ENCODE measurements around the gene ACOT7.
A peak's percentile ranks its signal among the peaks of the same experiment; 100 is the strongest.

DNA sequence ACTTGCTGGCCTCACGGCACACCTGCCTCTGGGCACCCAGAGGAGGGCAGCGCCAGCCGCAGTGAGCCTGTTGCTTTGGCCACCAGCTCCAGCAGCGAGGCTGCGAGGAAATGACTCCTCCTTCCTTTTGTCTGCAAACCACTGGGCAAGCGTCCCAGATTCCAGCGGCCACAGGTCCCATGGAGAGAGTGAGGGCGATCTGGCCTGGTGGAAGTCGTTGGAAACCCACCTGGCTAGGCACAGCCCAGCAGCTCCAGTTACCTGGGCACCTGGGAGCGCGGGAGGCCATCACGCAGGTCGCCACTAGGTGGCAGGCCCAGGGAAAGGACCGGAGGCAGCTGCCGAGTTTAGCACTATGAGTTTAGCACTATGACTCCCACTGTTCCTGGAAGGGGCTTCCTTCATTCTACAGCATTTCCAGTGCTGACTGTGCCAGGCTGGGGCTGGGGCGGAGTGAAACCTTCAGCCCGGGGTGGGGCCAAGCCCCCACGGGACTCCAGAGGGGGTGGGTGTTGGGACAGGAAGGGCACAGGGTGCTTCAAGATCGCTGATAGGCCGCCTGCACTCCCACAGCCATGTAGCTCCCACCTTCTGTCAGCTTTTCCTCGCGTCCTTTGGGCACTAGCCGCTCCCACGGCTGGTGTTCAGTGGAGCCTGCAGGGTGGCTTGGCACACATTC lies 29.9 kb upstream of the ACOT7 start:
- TF ChIP-seq, protein P1, sequence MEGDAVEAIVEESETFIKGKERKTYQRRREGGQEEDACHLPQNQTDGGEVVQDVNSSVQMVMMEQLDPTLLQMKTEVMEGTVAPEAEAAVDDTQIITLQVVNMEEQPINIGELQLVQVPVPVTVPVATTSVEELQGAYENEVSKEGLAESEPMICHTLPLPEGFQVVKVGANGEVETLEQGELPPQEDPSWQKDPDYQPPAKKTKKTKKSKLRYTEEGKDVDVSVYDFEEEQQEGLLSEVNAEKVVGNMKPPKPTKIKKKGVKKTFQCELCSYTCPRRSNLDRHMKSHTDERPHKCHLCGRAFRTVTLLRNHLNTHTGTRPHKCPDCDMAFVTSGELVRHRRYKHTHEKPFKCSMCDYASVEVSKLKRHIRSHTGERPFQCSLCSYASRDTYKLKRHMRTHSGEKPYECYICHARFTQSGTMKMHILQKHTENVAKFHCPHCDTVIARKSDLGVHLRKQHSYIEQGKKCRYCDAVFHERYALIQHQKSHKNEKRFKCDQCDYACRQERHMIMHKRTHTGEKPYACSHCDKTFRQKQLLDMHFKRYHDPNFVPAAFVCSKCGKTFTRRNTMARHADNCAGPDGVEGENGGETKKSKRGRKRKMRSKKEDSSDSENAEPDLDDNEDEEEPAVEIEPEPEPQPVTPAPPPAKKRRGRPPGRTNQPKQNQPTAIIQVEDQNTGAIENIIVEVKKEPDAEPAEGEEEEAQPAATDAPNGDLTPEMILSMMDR (IDR thresholded peaks at IDR 0.05; ENCODE audit: poor library complexity): peak; percentile 72
- TF ChIP-seq EZH2 (IDR thresholded peaks at IDR 0.05; ENCODE audit: borderline replicate concordance): no peak
- no peak for TF ChIP-seq EZH2phosphoT487 (IDR thresholded peaks at IDR 0.05; ENCODE audit: low read depth, severe bottlenecking, unreplicated experiment)
